K562 (cell line): ENCODE measurements around the gene MVP. TPM values are rescaled to one million over a fixed set of nuclear protein-coding genes. Genes with fewer than 3 reads are reported as not detected.

ENCODE experiments used
- ATAC-seq: fragments of 200-7000 bp; cut with Tn5 transposase; 3 replicates; pipeline ENCODE4 v1.9.1; 2020; ENCODE audit warnings: moderate library complexity
- BruUV-seq: library from RNA; stranded (reverse); fragments of 400-500 nt; replicated peaks from 2 replicates; lab custom pipeline; 2021; lab: Mats Ljungman, UMichigan
- CTCF ChIA-PET: fragments of 300-600 bp; formaldehyde crosslinking; extraction: SDS; loops from one replicate; lab custom pipeline; 2021; ENCODE audit warnings: low intra/inter-chr PET ratio; lab: Yijun Ruan, JAX
- POLR2A ChIA-PET: fragments of 300-600, 350-650 bp; sonication (Branson Sonifier 250); formaldehyde crosslinking; extraction: SDS; loops from one replicate; lab custom pipeline; 2021; ENCODE audit warnings: antibody characterized with exemption, inconsistent platforms; lab: Yijun Ruan, JAX
- DNase-seq, 4 experiments: peaks; one replicate each; pipeline versions ENCODE4 v3.0.0 to v3.0.0-alpha.2; 2011 to 2018; ENCODE audit warnings: low spot score in 3 of 4, mixed read lengths in 3 of 4; ENCODE audit errors: extremely low read depth in 1 of 4
- FAIRE-seq: peaks from 2 replicates; lab custom pipeline; 2011; peaks lifted over from hg19 to GRCh38; lab: Jason Lieb, UNC
- H2AFZ ChIP-seq: 2 replicates; pipeline ENCODE4 v1.6.0; 2011; ENCODE audit warnings: low read depth, low read length, control low read depth, inconsistent platforms
- H3K27ac ChIP-seq: fragments of 200-600 bp; 3 replicates; pipeline ENCODE4 v1.8.0; 2011; ENCODE audit warnings: low read depth, mild to moderate bottlenecking, control low read depth, inconsistent platforms, low read length, moderate library complexity, mixed read lengths; ENCODE audit errors: extremely low read depth
- H3K27me3 ChIP-seq, 2 experiments: fragments of 300-600 bp in 1 of 2; 2 replicates in 1 of 2; 3 replicates in 1 of 2; pipeline versions ENCODE4 v1.6.0 to v1.8.0; 2011; ENCODE audit warnings: inconsistent platforms in 2 of 2, low read length in 2 of 2, mild to moderate bottlenecking in 1 of 2, mixed read lengths in 1 of 2, moderate library complexity in 1 of 2; ENCODE audit not compliant: control insufficient read depth in 2 of 2, insufficient read depth in 2 of 2
- H3K36me3 ChIP-seq: fragments of 300-600 bp; 3 replicates; pipeline ENCODE4 v1.8.0; 2011; ENCODE audit warnings: mild to moderate bottlenecking, low read length, inconsistent platforms; ENCODE audit not compliant: control insufficient read depth, insufficient read depth
- H3K4me1 ChIP-seq, 2 experiments: fragments of 200-600 bp in 1 of 2; replicated peaks in 1 of 2; 2 replicates in 1 of 2; 3 replicates in 1 of 2; pipeline versions ENCODE4 v1.5.1 to v1.8.0; 2011; ENCODE audit warnings: inconsistent platforms in 2 of 2, low read length in 2 of 2, mild to moderate bottlenecking in 1 of 2, mixed read lengths in 1 of 2, moderate library complexity in 1 of 2; ENCODE audit not compliant: control insufficient read depth in 2 of 2, insufficient read depth in 2 of 2
- H3K4me2 ChIP-seq: 2 replicates; pipeline ENCODE4 v1.6.1; 2011; ENCODE audit warnings: low read length, control low read depth, inconsistent platforms, mixed read lengths; ENCODE audit not compliant: insufficient read depth
- H3K4me3 ChIP-seq: fragments of 200-600 bp; sonication (generic), shearing (Covaris generic); 2 replicates; pipeline ENCODE4 v1.5.1; 2016; ENCODE audit warnings: control low read depth, inconsistent platforms
- H3K79me2 ChIP-seq: fragments of 200-600 bp; 3 replicates; pipeline ENCODE4 v1.8.0; 2011; ENCODE audit warnings: low read length, inconsistent platforms; ENCODE audit not compliant: control insufficient read depth, insufficient read depth
- H3K9ac ChIP-seq, 2 experiments: 2 replicates each; pipeline versions ENCODE4 v1.6.0 to v1.6.1; 2011; ENCODE audit warnings: low read depth in 2 of 2, low read length in 2 of 2, control low read depth in 1 of 2, inconsistent platforms in 1 of 2, mild to moderate bottlenecking in 1 of 2, mixed read lengths in 1 of 2; ENCODE audit not compliant: insufficient read depth in 1 of 2
- H3K9me1 ChIP-seq: one replicate; pipeline ENCODE4 v1.6.0; 2011; ENCODE audit warnings: inconsistent platforms, mild to moderate bottlenecking, low read length, moderate library complexity; ENCODE audit not compliant: control insufficient read depth, insufficient read depth
- H3K9me3 ChIP-seq: replicated peaks from 2 replicates; pipeline ENCODE4 v1.5.1; 2011; ENCODE audit warnings: low read depth, low read length, inconsistent platforms; ENCODE audit not compliant: control insufficient read depth, insufficient read depth
- H4K20me1 ChIP-seq: replicated peaks from 2 replicates; pipeline ENCODE4 v1.6.1; 2011; ENCODE audit warnings: low read length, inconsistent platforms, mixed read lengths; ENCODE audit not compliant: control insufficient read depth, insufficient read depth
- CEBPB ChIP-seq: fragments of 450-650 bp; IDR thresholded peaks from 2 replicates; pipeline ENCODE4 v1.6.1; 2016; ENCODE audit warnings: missing genetic modification characterization, missing compliant biosample characterization
- RUNX1 ChIP-seq: sonication (generic); IDR thresholded peaks from 2 replicates; pipeline ENCODE4 v1.6.1; 2016; ENCODE audit warnings: antibody characterized with exemption, low read depth
- TAF9B ChIP-seq: fragments of 450-650 bp; IDR thresholded peaks from 2 replicates; pipeline ENCODE4 v1.6.1; 2018; ENCODE audit warnings: mild to moderate bottlenecking; ENCODE audit not compliant: partially characterized antibody
- ZNF507 ChIP-seq: conservative IDR thresholded peaks from 2 replicates; pipeline ENCODE4 v1.6.1; 2017; ENCODE audit warnings: missing genetic modification characterization, missing compliant biosample characterization
- ZNF780A ChIP-seq: fragments of 250-450 bp; sonication (Bioruptor Pico); IDR thresholded peaks from 2 replicates; pipeline ENCODE4 v1.5.0; 2021; ENCODE audit warnings: mild to moderate bottlenecking
- WGBS: fragments of 100-300 bp; shearing (Covaris generic); methylation state at CpG from one replicate; pipeline ENCODE4 v1.1.6; 2016; ENCODE audit warnings: low coverage, mixed read lengths; ENCODE audit not compliant: insufficient coverage; ENCODE audit errors: missing lambda C conversion rate; 5-methylcytosine and 5-hydroxymethylcytosine counted together
- in situ Hi-C: fragments of 300-500 bp; cut with MboI; formaldehyde crosslinking; loops from 4 replicates; pipeline ENCODE4 v1.15.0; 2018; ENCODE audit warnings: inconsistent platforms, mixed read lengths
- intact Hi-C: fragments of 100-400 bp; cut with micrococcal nuclease; formaldehyde crosslinking; loops from 2 replicates; pipeline ENCODE4 v1.14.2; 2022
- polyA plus RNA-seq, 8 experiments: library from polyadenylated mRNA; depleted of rRNA in 4 of 8; stranded (reverse) in 5 of 8; unstranded in 3 of 8; fragments of >200 nt; fragmentation: Nextera tagmentation in 2 of 8; fragmentation: Illumina TruSeq in 1 of 8; extraction: Ambion mirVana in 2 of 8; extraction: Trizol in 1 of 8; gene quantifications; 2 replicates each; pipeline versions ENCODE4 v1.2.1 to v1.2.3, GENCODE V29; 2011 to 2014; ENCODE audit warnings: inconsistent platforms in 1 of 8, missing spikeins in 1 of 8
- total RNA-seq, 7 experiments: library from RNA; depleted of rRNA in 6 of 7; stranded (reverse); fragments of >200 nt in 6 of 7; fragmentation: Illumina TruSeq in 2 of 7; extraction: Trizol in 2 of 7; gene quantifications; 2 replicates each; pipeline versions ENCODE4 v1.2.1 to v1.2.3, GENCODE V29; 2011 to 2021; ENCODE audit warnings: low replicate concordance in 1 of 7
- TF ChIP-seq, protein P1 (sequence below): fragments of 150-350 bp; IDR thresholded peaks from 2 replicates; pipeline ENCODE4 v1.6.1; 2014; ENCODE audit warnings: low read depth, mild to moderate bottlenecking, low read length, borderline replicate concordance

Gene MVP
- total and polyA plus RNA-seq, 9 of the 15 experiments (the other 6 are each of a cell fraction or from before 2014, with no cell fraction given) = 0.39 to 1.9 (median 0.76) TPM; not detected in 2

DNA sequence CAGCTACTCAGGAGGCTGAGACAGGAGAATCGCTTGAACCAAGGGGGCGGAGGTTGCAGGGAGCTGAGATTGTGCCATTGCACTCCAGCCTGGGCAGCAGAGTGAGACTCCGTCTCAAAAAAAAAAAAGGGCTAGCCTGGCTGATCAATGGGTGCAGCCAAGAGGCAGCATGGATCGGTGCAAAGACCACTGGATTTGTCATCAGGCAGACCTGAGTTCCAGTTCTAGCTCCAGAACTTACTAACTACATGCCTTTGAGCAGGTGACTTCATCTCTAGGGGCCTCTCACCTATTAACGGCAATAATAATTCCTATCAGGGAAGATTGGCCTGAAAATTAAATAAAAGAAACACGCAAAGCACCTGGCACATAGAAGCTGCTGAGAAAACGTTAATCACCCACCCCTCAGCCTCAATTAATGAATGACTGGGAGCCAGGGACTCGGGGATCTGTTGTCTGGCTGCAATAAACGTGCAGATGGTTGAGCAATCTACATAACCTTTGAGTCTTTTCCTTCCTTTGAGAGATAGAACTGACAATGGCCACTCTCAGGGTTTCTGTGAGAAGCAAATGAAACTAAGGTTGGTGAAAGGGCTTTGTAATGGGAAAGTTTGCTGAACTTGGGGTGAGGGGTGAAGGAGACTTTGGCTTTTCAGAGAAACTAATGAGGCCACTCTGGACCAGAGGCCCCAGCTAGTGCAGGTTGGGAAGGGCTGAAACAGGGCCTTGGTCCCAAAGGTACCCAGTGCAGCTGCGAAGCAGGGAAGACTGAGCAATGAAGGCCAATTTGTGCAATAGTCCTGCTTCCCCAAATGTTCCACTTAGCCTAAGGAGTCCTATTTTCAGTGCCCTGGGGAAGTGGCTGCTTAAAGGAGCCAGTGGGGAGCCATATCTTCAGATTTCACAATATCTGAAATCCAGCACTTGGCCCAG lies 71.5 kb downstream of the MVP start:
- no peaks in the 10 kb centered on the region for H3K9me1 ChIP-seq
- H3K79me2 ChIP-seq = no peaks in the 10 kb centered on the region
- H3K27ac ChIP-seq = no peak overlapping the region
- TF ChIP-seq ZNF507 = no peak
- peak; percentile 68 for TF ChIP-seq CEBPB (tag)
- TF ChIP-seq, all 486 proteins: peak for 1
- ChIA-PET POLR2A (no interaction called here), CTCF (no interaction called here)
- Histone ChIP-seq H4K20me1 (0 out of 2 replicates have a peak, but pooled peaks cover 4% of the 10 kb centered on the region), H3K4me3 (no peak overlapping the region), H3K9ac (no peak overlapping the region; a peak in 1 of 4 replicates), H3K36me3 (no peaks in the 10 kb centered on the region), H3K4me2 (no peak overlapping the region), H3K9me3 (no peaks in the 10 kb centered on the region), H3K4me1 (peaks cover 0 to 7% of the 10 kb centered on the region in 2 experiments; a peak in 2 of 5 replicates), H2AFZ (no peak overlapping the region), H3K27me3 (peaks cover 17 to 37% of the 10 kb centered on the region in 2 experiments; a peak in 4 of 5 replicates)
- 15% methylated on average over 10 of the region's 10 CpGs for WGBS
- intact Hi-C loops = no loop called here
- no peak for ATAC-seq
- no peak for DNase-seq
- in situ Hi-C loops = no loop called here
- no TSS peak for BruUV-seq
- FAIRE-seq = no peak

- Histone ChIP-seq H3K79me2 (no peaks in the 10 kb centered on the region), H4K20me1 (0 out of 2 replicates have a peak, but pooled peaks cover 4% of the 10 kb centered on the region), H3K4me1 (peaks cover 0 to 7% of the 10 kb centered on the region in 2 experiments; a peak in 2 of 5 replicates), H3K9me1 (no peaks in the 10 kb centered on the region), H3K4me3 (no peak overlapping the region), H3K27me3 (peaks cover 17 to 33% of the 10 kb centered on the region in 2 experiments; a peak in 4 of 5 replicates), H3K4me2 (no peak overlapping the region), H3K27ac (no peak overlapping the region), H3K9me3 (no peaks in the 10 kb centered on the region), H3K9ac (peak overlapping the region in 1 of 2 experiments; percentile 61; a peak in 1 of 4 replicates), H3K36me3 (no peaks in the 10 kb centered on the region), H2AFZ (no peak overlapping the region)
- TF ChIP-seq ZNF780A (CRISPR knock-in tag) (no peak), TAF9B (no peak), RUNX1 (no peak)
- TF ChIP-seq, protein P1, sequence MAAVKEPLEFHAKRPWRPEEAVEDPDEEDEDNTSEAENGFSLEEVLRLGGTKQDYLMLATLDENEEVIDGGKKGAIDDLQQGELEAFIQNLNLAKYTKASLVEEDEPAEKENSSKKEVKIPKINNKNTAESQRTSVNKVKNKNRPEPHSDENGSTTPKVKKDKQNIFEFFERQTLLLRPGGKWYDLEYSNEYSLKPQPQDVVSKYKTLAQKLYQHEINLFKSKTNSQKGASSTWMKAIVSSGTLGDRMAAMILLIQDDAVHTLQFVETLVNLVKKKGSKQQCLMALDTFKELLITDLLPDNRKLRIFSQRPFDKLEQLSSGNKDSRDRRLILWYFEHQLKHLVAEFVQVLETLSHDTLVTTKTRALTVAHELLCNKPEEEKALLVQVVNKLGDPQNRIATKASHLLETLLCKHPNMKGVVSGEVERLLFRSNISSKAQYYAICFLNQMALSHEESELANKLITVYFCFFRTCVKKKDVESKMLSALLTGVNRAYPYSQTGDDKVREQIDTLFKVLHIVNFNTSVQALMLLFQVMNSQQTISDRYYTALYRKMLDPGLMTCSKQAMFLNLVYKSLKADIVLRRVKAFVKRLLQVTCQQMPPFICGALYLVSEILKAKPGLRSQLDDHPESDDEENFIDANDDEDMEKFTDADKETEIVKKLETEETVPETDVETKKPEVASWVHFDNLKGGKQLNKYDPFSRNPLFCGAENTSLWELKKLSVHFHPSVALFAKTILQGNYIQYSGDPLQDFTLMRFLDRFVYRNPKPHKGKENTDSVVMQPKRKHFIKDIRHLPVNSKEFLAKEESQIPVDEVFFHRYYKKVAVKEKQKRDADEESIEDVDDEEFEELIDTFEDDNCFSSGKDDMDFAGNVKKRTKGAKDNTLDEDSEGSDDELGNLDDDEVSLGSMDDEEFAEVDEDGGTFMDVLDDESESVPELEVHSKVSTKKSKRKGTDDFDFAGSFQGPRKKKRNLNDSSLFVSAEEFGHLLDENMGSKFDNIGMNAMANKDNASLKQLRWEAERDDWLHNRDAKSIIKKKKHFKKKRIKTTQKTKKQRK = no peak
- FAIRE-seq = no peak
- POLR2A ChIA-PET = no interaction called here
- no peak for ATAC-seq
- intact Hi-C loops = no loop called here
- BruUV-seq = no TSS peak
- no peak for DNase-seq
- in situ Hi-C loops = no loop called here
- WGBS = 38% methylated on average over 6 of the region's 6 CpGs
- CTCF ChIA-PET = no interaction called here
Measured at GRCh38 chr16:29892458-29892813, 72.2 kb downstream of the MVP start.
